ENCODE data around the gene DENND1C.

The DENND1C gene

DNA sequence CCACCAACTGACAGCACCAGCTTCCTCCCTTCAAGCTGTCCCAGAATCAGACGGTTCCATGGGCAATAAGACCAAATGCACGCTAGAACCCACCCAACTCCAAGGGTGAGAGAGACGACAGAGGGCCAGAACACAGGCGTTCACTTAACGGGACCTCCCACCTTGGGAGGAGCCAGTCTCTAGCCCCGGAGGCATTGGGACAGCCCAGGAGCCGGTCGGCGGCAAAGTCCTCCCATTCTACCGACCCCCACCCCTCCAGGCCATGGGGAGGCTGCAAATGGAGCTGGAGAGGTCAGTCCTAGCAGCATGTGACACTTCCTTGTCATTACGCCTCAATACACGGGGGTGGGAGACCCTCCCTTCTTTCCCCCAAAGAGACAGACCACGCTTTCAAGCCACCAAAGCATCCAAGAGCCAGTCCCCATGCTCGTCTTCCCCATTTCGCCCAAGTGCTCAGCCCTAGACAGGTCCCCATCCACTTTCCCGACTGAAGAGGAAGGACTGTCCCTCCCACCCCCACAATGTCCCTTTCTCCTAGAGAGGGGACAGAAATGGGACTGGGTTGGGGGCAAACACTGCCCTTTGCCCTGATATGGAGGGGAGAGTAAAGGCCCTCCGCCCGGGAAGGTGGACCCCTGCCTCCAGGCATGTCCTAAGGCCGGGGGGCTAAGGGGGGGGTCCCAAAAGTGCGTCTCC is 57.9 kb downstream of the DENND1C start:
- Histone ChIP-seq H3K9ac (ENCODE audit: low read depth in 1 of 2, low read length in 2 of 2) (peak overlapping the region; percentile 75 to 82), H3K36me3 (ENCODE audit: control insufficient read depth in 1 of 2, insufficient read depth in 2 of 2, low read length in 2 of 2) (peaks cover 11 to 33% of the 10 kb centered on the region in 2 donors), H3K4me3 (ENCODE audit: low read depth in 1 of 2, low read length in 2 of 2) (peak overlapping the region; percentile 91 to 96), H3K27me3 (ENCODE audit: control insufficient read depth in 1 of 2, insufficient read depth in 2 of 2, low read length in 2 of 2) (no peaks in the 10 kb centered on the region), H3K9me3 (ENCODE audit: control insufficient read depth in 1 of 2, low read length in 2 of 2) (no peaks in the 10 kb centered on the region), H3K4me1 (ENCODE audit: control insufficient read depth in 1 of 2, insufficient read depth in 2 of 2, low read length in 2 of 2) (peaks cover 21 to 25% of the 10 kb centered on the region in 2 donors), H3K27ac (ENCODE audit: low read depth, low read length) (peak overlapping the region; percentile 22)

- Histone ChIP-seq H3K9me3 (ENCODE audit: control insufficient read depth in 1 of 2, low read length in 2 of 2) (no peaks in the 10 kb centered on the region), H3K4me3 (ENCODE audit: low read depth in 1 of 2, low read length in 2 of 2) (no peak overlapping the region), H3K4me1 (ENCODE audit: control insufficient read depth in 1 of 2, insufficient read depth in 2 of 2, low read length in 2 of 2) (peaks cover 21 to 25% of the 10 kb centered on the region in 2 donors), H3K27me3 (ENCODE audit: control insufficient read depth in 1 of 2, insufficient read depth in 2 of 2, low read length in 2 of 2) (no peaks in the 10 kb centered on the region), H3K27ac (ENCODE audit: low read depth, low read length) (no peak overlapping the region), H3K9ac (ENCODE audit: low read depth in 1 of 2, low read length in 2 of 2) (no peak overlapping the region), H3K36me3 (ENCODE audit: control insufficient read depth in 1 of 2, insufficient read depth in 2 of 2, low read length in 2 of 2) (peaks cover 30 to 56% of the 10 kb centered on the region in 2 donors)
These were observed 60.2 kb downstream of the DENND1C start for GRCh38 chr19:6421075-6422014.

DNA sequence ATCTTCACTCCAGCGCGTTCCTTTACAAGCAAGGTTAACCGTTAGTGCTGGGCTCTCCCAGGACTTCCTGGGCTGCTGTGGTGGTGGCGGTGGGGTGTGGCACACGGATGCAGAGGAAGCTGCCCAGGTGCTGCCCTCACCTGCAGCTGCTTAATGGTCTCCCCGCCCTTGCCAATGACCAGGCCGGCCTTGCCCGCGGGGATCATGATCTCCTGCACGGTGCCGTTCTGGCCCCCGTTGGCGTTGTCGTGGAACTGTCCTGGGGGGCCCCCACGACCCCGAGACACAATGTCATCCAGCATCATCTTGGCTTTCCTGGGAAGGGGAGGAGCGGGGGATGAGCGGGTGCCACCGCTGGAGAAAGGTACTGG is 63.0 kb downstream of the DENND1C start:
- no peak overlapping the region for H3K9ac ChIP-seq (ENCODE audit: low read depth in 1 of 2, low read length in 2 of 2)
- peaks cover 16 to 18% of the 10 kb centered on the region in 2 donors for H3K4me1 ChIP-seq (ENCODE audit: control insufficient read depth in 1 of 2, insufficient read depth in 2 of 2, low read length in 2 of 2)
- H3K4me3 ChIP-seq (ENCODE audit: low read depth in 1 of 2, low read length in 2 of 2): no peak overlapping the region
- no peaks in the 10 kb centered on the region for H3K9me3 ChIP-seq (ENCODE audit: control insufficient read depth in 1 of 2, low read length in 2 of 2)
- H3K36me3 ChIP-seq (ENCODE audit: control insufficient read depth in 1 of 2, insufficient read depth in 2 of 2, low read length in 2 of 2): peaks cover 42 to 75% of the 10 kb centered on the region in 2 donors
- no peaks in the 10 kb centered on the region for H3K27me3 ChIP-seq (ENCODE audit: control insufficient read depth in 1 of 2, insufficient read depth in 2 of 2, low read length in 2 of 2)
- H3K27ac ChIP-seq (ENCODE audit: low read depth, low read length): no peak overlapping the region

DNA sequence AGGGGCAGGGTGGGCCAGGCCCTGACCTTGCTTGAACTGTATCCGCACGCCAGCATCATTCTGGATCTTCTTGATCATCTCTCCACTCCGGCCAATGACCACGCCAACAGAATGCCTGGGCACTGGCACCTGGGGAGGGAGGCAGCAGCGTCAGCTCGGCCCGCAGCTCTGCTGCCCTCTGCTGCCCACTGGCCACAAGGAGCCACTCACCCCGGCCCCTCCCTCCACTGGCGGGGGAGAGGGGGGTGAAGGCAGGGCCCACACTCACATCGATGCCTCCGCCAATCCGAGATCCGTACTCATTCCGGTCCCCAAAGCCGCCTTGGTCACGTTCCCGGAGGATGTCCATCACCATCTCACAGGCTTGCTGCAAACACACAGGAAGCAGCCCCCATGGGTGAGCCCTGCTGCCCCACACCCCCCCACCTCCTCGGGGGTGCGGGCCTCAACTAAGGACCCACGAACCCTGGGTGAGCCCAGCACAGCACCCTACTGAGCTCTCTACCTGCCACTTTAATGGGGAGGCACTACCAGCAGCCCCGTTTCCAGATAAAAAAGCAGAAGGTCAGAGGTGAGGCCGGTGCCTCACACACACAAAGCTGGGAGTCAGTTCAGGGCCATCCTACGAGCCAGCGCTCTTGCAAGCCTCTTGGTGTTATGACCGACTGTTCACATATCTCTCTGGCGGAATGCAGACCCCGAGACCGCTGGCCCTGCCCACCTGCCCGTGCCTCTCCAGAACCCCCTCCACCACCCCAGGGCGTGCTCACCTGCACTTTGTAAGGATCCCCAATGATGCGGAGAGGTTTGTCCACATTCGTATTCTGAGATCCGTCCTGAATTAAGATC is 63.6 kb downstream of the DENND1C start:
- Histone ChIP-seq H3K9ac (ENCODE audit: low read depth in 1 of 2, low read length in 2 of 2) (no peak overlapping the region), H3K4me1 (ENCODE audit: control insufficient read depth in 1 of 2, insufficient read depth in 2 of 2, low read length in 2 of 2) (peaks cover 10 to 12% of the 10 kb centered on the region in 2 donors), H3K36me3 (ENCODE audit: control insufficient read depth in 1 of 2, insufficient read depth in 2 of 2, low read length in 2 of 2) (peaks cover 42 to 75% of the 10 kb centered on the region in 2 donors), H3K27ac (ENCODE audit: low read depth, low read length) (no peak overlapping the region), H3K4me3 (ENCODE audit: low read depth in 1 of 2, low read length in 2 of 2) (no peak overlapping the region), H3K9me3 (ENCODE audit: control insufficient read depth in 1 of 2, low read length in 2 of 2) (no peaks in the 10 kb centered on the region), H3K27me3 (ENCODE audit: control insufficient read depth in 1 of 2, insufficient read depth in 2 of 2, low read length in 2 of 2) (no peaks in the 10 kb centered on the region)

All from duodenal mucosa (tissue), 2 donors.